HFFc6 (cell line): Measurements from ENCODE around the gene DDX23. TPM values are rescaled to one million over a fixed set of nuclear protein-coding genes. Genes with fewer than 3 reads are reported as not detected.

ENCODE experiments used
- DNase-seq: peaks from one replicate; pipeline ENCODE4 v3.0.0-alpha.2; 2018
- H3K27ac Mint-ChIP-seq: 2 replicates; pipeline ENCODE4 v1.8.0; 2020; ENCODE audit warnings: mild to moderate bottlenecking, mixed read lengths
- H3K27me3 Mint-ChIP-seq: 2 replicates; pipeline ENCODE4 v1.8.0; 2021; ENCODE audit warnings: mild to moderate bottlenecking, moderate library complexity, mixed read lengths; ENCODE audit not compliant: insufficient read depth
- H3K36me3 Mint-ChIP-seq: 2 replicates; pipeline ENCODE4 v1.8.0; 2021; ENCODE audit warnings: low read depth, mixed read lengths
- H3K4me1 Mint-ChIP-seq: 2 replicates; pipeline ENCODE4 v1.8.0; 2020; ENCODE audit warnings: low read depth, mixed read lengths
- H3K4me3 Mint-ChIP-seq: 2 replicates; pipeline ENCODE4 v1.8.0; 2020; ENCODE audit warnings: mild to moderate bottlenecking, moderate library complexity, mixed read lengths
- H3K9me3 Mint-ChIP-seq: 2 replicates; pipeline ENCODE4 v1.8.0; 2020; ENCODE audit warnings: mild to moderate bottlenecking, mixed read lengths
- CTCF ChIP-seq: fragments of 200-600 bp; sonication (generic); IDR thresholded peaks from 2 replicates; pipeline ENCODE4 v1.5.0; 2021; ENCODE audit warnings: antibody characterized with exemption, mild to moderate bottlenecking
- total RNA-seq, 6 experiments: library from RNA; stranded (reverse); fragmentation: NEBNext Ultra II Directional; extraction: Animal tissue kit (Norgen Biotek cat#: 25700); gene quantifications; 2 replicates in 1 of 6; 3 replicates in 5 of 6; pipeline ENCODE4 v1.2.3, GENCODE V29; 2021

DDX23 gene
- total RNA-seq, 6 experiments from 2014 or later = 57.4 to 84.1 (median 69.8) TPM

GRCh38 chr12:48828841-48829575 lies 23.0 kb downstream of the DDX23 start:
- Mint-ChIP-seq H3K27ac (no peak overlapping the region), H3K9me3 (no peaks in the 10 kb centered on the region), H3K4me1 (no peaks in the 10 kb centered on the region), H3K27me3 (peaks cover 2% of the 10 kb centered on the region), H3K36me3 (peaks cover 24% of the 10 kb centered on the region), H3K4me3 (no peak overlapping the region)
- no peak for DNase-seq
- no peak for TF ChIP-seq CTCF

GRCh38 chr12:48828293-48828692 lies 23.7 kb downstream of the DDX23 start:
- no peaks in the 10 kb centered on the region for H3K4me1 Mint-ChIP-seq
- no peak overlapping the region for H3K4me3 Mint-ChIP-seq
- peaks cover 22% of the 10 kb centered on the region for H3K36me3 Mint-ChIP-seq
- no peak overlapping the region for H3K27ac Mint-ChIP-seq
- TF ChIP-seq CTCF = no peak
- no peaks in the 10 kb centered on the region for H3K9me3 Mint-ChIP-seq
- peaks cover 2% of the 10 kb centered on the region for H3K27me3 Mint-ChIP-seq
- no peak for DNase-seq

- H3K9me3 Mint-ChIP-seq = no peaks in the 10 kb centered on the region
- H3K4me3 Mint-ChIP-seq = no peak overlapping the region
- H3K36me3 Mint-ChIP-seq = peaks cover 18% of the 10 kb centered on the region
- no peaks in the 10 kb centered on the region for H3K4me1 Mint-ChIP-seq
- peaks cover 2% of the 10 kb centered on the region for H3K27me3 Mint-ChIP-seq
- DNase-seq = no peak
- H3K27ac Mint-ChIP-seq = no peak overlapping the region
- TF ChIP-seq CTCF = no peak
Observed at GRCh38 chr12:48827513-48828096, 24.4 kb downstream of the DDX23 start.

- Mint-ChIP-seq H3K4me3 (no peak overlapping the region), H3K27ac (no peak overlapping the region), H3K27me3 (peaks cover 2% of the 10 kb centered on the region), H3K4me1 (no peaks in the 10 kb centered on the region), H3K9me3 (no peaks in the 10 kb centered on the region), H3K36me3 (peaks cover 18% of the 10 kb centered on the region)
- DNase-seq = no peak
- no peak for TF ChIP-seq CTCF
Observed at GRCh38 chr12:48827026-48827425, 24.9 kb downstream of the DDX23 start.

- peaks cover 16% of the 10 kb centered on the region for H3K36me3 Mint-ChIP-seq
- H3K27me3 Mint-ChIP-seq = peaks cover 2% of the 10 kb centered on the region
- H3K4me1 Mint-ChIP-seq = no peaks in the 10 kb centered on the region
- TF ChIP-seq CTCF = no peak
- DNase-seq = no peak
- H3K27ac Mint-ChIP-seq = no peak overlapping the region; the same call in 1 of the 2 replicates
- no peak overlapping the region for H3K4me3 Mint-ChIP-seq
- no peaks in the 10 kb centered on the region for H3K9me3 Mint-ChIP-seq
Observed at GRCh38 chr12:48826209-48826855, 25.6 kb downstream of the DDX23 start.
